Measurements from ENCODE around the gene LNX2. TPM values are rescaled to one million over a fixed set of nuclear protein-coding genes. Genes with fewer than 3 reads are reported as not detected.

Gene LNX2
- polyA plus RNA-seq, 1 donor (not counting 4 experiments of a cell fraction or from before 2014, with no cell fraction given): 17.0 TPM

DNA sequence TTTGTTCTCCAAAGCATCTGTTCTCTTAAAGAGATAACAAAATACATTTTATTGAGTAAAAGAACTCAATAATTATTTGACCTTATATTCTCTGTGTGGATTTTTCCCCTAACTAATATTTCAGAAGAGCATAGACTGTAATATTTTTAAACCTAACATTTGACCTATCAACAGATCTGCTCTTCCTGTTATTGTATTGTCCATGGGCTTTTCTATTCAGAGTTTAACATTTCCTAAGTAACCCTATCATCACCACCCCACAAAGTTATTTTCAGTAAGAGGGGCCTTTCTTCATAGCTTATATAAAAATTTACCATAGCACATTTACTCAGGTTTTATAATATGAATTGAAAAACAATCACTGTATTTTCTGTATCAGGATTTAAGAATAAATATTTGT is 18.9 kb upstream of the LNX2 start:
- dilution Hi-C loops (cut with MboI; ENCODE audit: extremely low pct_ligation_motif_present, low sequenced_read_pairs): no loop called here
- Histone ChIP-seq H3K4me1 (ENCODE audit: control insufficient read depth, extremely low read depth, insufficient read depth, low read length) (peaks cover 64% of the 10 kb centered on the region), H3K9ac (ENCODE audit: control insufficient read depth, extremely low read depth, insufficient read depth, low read length) (no peak overlapping the region), H4K20me1 (ENCODE audit: control insufficient read depth, extremely low read depth, insufficient read depth, low read length) (no peaks in the 10 kb centered on the region), H3K9me3 (ENCODE audit: control insufficient read depth, low read depth, low read length) (no peaks in the 10 kb centered on the region), H3K36me3 (ENCODE audit: control insufficient read depth in 2 of 2, extremely low read depth in 1 of 2, insufficient read depth in 2 of 2, low read length in 2 of 2) (peaks cover 0 to 2% of the 10 kb centered on the region in 2 experiments), H3K4me3 (ENCODE audit: control insufficient read depth in 2 of 3, extremely low read depth in 1 of 3, insufficient read depth in 2 of 3, low read depth in 1 of 3, low read length in 3 of 3) (no peak overlapping the region), H2AFZ (ENCODE audit: control insufficient read depth, low read length) (no peak overlapping the region), H3K9me1 (ENCODE audit: control insufficient read depth, extremely low read depth, insufficient read depth, low read length) (no peaks in the 10 kb centered on the region), H3K27ac (ENCODE audit: control insufficient read depth, insufficient read depth, low read length) (no peak overlapping the region), H3K4me2 (ENCODE audit: control insufficient read depth, extremely low read depth, insufficient read depth, low read depth, low read length) (no peak overlapping the region), H3K27me3 (ENCODE audit: control insufficient read depth, extremely low read depth, insufficient read depth, low read length) (no peaks in the 10 kb centered on the region), H3K79me2 (ENCODE audit: control insufficient read depth, insufficient read depth, low read length) (peaks cover 39% of the 10 kb centered on the region)
- DNase-seq (ENCODE audit: low read depth, low spot score): no peak
- no peak for FAIRE-seq
- TF ChIP-seq EZH2 (IDR thresholded peaks at IDR 0.05; ENCODE audit: low read length): no peak
- TF ChIP-seq, protein P1, sequence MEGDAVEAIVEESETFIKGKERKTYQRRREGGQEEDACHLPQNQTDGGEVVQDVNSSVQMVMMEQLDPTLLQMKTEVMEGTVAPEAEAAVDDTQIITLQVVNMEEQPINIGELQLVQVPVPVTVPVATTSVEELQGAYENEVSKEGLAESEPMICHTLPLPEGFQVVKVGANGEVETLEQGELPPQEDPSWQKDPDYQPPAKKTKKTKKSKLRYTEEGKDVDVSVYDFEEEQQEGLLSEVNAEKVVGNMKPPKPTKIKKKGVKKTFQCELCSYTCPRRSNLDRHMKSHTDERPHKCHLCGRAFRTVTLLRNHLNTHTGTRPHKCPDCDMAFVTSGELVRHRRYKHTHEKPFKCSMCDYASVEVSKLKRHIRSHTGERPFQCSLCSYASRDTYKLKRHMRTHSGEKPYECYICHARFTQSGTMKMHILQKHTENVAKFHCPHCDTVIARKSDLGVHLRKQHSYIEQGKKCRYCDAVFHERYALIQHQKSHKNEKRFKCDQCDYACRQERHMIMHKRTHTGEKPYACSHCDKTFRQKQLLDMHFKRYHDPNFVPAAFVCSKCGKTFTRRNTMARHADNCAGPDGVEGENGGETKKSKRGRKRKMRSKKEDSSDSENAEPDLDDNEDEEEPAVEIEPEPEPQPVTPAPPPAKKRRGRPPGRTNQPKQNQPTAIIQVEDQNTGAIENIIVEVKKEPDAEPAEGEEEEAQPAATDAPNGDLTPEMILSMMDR (optimal IDR thresholded peaks at IDR 0.05 in 1 of 3, IDR thresholded peaks at IDR 0.05 in 1 of 3, conservative IDR thresholded peaks at IDR 0.05 in 1 of 3; ENCODE audit: extremely low read depth in 1 of 3, insufficient read depth in 2 of 3, low read length in 3 of 3): no peak

DNA sequence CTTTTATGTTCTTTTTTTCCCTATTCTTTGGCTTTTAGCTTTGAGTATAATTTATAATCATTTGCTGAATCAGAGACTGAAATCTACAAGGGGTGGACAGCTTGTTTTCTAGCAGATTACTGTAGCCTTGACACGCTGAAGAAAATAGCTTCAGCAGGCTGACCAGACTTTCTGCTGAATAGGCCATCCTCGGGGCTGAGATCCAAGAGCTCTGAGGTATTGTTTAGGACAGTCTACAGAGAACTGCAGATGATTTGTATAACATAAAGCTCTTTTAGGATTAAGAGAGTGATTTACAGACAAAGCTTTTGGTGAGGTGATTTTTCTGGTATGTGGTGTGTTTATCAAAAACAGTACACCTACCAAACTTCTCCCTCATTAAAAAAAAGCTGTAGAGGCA is 18.2 kb upstream of the LNX2 start:
- Histone ChIP-seq H3K4me1 (ENCODE audit: control insufficient read depth, extremely low read depth, insufficient read depth, low read length) (peaks cover 63% of the 10 kb centered on the region), H3K9me1 (ENCODE audit: control insufficient read depth, extremely low read depth, insufficient read depth, low read length) (no peaks in the 10 kb centered on the region), H3K9me3 (ENCODE audit: control insufficient read depth, low read depth, low read length) (no peaks in the 10 kb centered on the region), H3K4me2 (ENCODE audit: control insufficient read depth, extremely low read depth, insufficient read depth, low read depth, low read length) (no peak overlapping the region), H3K36me3 (ENCODE audit: control insufficient read depth in 2 of 2, extremely low read depth in 1 of 2, insufficient read depth in 2 of 2, low read length in 2 of 2) (peaks cover 0 to 2% of the 10 kb centered on the region in 2 experiments), H3K27ac (ENCODE audit: control insufficient read depth, insufficient read depth, low read length) (no peak overlapping the region), H3K27me3 (ENCODE audit: control insufficient read depth, extremely low read depth, insufficient read depth, low read length) (no peaks in the 10 kb centered on the region), H3K9ac (ENCODE audit: control insufficient read depth, extremely low read depth, insufficient read depth, low read length) (no peak overlapping the region), H4K20me1 (ENCODE audit: control insufficient read depth, extremely low read depth, insufficient read depth, low read length) (no peaks in the 10 kb centered on the region), H2AFZ (ENCODE audit: control insufficient read depth, low read length) (no peak overlapping the region), H3K79me2 (ENCODE audit: control insufficient read depth, insufficient read depth, low read length) (peaks cover 39% of the 10 kb centered on the region), H3K4me3 (ENCODE audit: control insufficient read depth in 2 of 3, extremely low read depth in 1 of 3, insufficient read depth in 2 of 3, low read depth in 1 of 3, low read length in 3 of 3) (no peak overlapping the region)
- dilution Hi-C loops (cut with MboI; ENCODE audit: extremely low pct_ligation_motif_present, low sequenced_read_pairs): no loop called here
- FAIRE-seq (peak; percentile 58), DNase-seq (ENCODE audit: low read depth, low spot score) (no peak)
- TF ChIP-seq, protein P1 (optimal IDR thresholded peaks at IDR 0.05 in 1 of 3, IDR thresholded peaks at IDR 0.05 in 1 of 3, conservative IDR thresholded peaks at IDR 0.05 in 1 of 3; ENCODE audit: extremely low read depth in 1 of 3, insufficient read depth in 2 of 3, low read length in 3 of 3): no peak
- no peak for TF ChIP-seq EZH2 (IDR thresholded peaks at IDR 0.05; ENCODE audit: low read length)
